SIG-M5 treated with dmso at 0.1 percent for 504 hours (cell line): Measurements from ENCODE around the gene CDC42BPB.

Source experiments
- DNase-seq: peaks from one replicate; lab custom pipeline; 2025; ENCODE audit not compliant: unreplicated experiment; lab: John Stamatoyannopoulos, UW

The CDC42BPB gene

DNA sequence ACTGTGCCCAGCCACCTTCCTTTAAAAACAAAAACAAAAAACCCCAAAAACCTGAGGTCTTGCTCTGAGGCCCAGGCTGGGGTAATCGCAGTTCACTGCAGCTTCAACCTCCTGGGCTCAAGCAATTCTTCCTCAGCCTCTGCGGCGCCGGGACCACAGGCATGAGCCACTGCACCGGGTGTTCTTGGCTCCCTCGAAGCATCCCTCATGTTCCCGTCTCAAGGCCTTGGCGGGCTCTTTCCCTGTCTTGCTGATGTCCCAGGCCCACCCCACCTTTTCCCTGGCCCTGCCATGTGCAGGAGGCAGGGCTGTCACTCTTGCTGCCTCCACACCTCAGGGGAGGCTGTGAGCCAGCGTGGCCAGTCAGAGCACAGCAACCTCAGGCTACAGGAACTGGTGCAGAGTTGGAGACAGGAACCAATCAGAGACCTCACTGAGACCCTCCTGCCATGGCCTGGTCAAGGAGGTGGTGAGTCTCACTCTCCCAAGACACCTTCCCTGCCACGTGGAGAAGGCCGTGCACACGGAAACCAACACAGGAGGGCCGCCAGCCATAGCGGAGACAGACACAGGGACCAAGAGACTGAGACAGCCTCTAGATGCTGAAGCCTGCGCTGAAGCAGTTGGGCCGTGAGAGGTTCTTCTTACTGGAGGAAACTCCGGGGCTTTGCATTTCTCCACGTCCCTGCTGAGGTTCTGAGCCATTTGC is 140.8 kb downstream of the CDC42BPB start:
- no peak for DNase-seq

DNA sequence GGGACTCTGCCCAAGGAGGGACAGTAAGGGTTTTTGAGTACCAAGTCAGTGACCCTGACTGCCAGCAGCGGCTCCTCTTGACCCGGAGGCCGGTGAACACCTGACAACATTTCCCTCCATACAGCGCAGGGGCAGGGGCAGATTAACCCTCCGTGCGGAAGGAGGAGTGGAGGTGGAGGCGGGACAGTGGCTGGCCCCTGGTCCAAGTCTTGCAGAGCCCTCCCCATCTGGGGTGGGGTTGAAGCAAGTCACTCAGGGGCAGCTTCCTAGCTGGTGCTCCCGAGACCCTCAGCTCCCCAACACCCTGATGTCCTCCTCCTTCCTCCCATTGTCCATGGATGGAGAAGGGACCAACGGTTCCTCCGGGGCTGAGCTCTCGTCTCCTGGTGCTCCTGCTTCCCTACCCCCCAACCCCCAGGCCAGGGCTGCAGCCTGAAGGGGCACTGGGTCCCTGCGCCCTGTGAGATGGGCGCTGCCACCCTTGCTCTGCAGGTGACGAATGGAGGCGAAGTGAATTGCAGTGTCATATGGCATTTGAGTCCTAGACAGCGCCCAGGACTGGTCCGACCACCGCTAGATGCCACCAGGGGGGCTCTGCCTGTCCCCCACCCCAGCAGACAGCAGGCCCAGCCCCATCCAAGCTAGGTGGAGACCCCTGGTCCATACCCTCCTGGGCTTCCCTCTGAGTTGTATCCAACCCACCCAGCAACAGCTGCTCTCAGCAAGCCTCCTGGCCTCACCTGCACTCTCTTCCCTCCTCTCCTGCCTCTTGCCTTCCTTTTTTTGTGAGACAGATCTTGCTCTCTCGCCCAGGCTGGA is 141.8 kb downstream of the CDC42BPB start:
- DNase-seq, result no peak

DNA sequence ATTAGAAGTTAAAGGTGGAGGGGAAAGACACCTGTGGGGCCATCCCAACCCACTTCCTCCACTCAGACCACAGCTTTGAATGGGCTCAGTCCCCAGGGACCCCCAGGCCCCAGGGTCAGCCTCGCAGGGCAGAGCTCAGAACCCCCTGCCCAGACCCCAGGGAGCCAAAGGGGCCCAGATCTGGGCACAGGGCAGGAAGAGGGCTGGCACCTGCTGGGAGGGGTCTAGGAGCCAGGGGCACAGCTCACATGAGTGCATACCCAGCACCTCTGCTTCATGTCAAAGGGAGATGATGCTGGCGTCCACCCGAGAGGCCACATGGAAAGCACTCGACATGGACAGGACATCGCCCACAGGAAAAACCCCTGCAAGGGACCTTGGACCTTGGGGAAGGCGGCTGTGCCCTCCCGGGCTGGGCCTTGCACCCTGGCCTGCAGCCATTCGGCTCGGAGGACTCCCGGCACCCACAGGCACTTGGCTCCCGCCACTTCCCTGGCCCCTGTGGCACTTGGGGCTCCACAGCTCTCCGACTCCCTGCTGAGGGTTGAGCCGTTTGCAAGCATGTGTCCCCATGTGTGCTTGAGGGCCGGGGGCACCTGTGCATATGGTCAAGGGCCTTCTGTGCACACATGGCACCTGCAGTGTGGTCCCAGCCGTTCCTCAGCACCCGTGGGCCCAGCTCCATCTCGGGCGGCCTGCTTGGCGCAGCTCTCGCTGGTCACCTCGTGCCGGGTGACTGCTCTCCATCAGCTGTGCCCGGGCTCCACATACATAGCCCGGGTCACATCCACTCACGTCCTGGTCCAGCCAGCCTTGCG is 142.7 kb downstream of the CDC42BPB start:
- no peak for DNase-seq

DNA sequence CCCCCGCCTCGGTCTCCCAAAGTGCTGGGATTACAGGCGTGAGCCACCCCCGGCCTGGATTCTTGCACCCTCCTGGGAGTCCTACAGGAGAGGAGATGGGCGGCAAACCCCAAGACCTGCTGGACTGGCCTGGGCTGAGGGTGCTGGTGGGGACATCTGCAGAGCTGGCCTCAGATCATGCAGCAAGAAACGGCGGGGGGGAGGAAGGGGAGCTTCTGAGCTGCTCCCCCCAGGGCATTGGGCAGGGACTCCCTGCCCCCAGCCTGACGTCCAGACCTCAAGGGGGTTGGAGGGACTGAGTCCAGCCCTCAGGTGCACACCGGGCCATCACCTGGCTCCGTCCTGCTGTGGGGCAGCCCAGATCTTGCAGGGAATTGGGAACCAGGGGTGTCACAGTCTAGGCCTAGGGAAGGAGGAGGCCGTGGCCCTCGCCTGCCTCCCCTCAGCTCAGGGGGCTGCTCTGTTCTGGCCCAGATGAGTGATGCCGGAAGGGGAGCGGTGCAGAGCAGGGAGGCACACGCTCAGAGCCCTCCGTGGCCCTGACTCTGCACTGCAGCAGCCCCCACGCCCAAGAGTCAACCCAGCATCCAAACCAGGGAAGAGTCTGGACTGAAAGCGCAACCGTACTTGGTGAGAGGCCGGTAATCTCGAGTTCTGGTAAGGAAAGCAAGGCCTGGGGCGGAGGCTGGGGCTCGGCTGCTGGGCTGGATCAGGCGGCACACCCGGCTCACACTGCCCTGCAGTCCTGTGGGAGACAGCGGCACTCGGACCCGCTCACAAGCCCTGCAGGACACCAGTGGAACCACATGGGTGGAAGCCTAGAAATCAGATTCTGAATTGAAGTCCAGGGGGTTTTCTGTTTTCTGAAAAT is 143.8 kb downstream of the CDC42BPB start:
- no peak for DNase-seq

DNA sequence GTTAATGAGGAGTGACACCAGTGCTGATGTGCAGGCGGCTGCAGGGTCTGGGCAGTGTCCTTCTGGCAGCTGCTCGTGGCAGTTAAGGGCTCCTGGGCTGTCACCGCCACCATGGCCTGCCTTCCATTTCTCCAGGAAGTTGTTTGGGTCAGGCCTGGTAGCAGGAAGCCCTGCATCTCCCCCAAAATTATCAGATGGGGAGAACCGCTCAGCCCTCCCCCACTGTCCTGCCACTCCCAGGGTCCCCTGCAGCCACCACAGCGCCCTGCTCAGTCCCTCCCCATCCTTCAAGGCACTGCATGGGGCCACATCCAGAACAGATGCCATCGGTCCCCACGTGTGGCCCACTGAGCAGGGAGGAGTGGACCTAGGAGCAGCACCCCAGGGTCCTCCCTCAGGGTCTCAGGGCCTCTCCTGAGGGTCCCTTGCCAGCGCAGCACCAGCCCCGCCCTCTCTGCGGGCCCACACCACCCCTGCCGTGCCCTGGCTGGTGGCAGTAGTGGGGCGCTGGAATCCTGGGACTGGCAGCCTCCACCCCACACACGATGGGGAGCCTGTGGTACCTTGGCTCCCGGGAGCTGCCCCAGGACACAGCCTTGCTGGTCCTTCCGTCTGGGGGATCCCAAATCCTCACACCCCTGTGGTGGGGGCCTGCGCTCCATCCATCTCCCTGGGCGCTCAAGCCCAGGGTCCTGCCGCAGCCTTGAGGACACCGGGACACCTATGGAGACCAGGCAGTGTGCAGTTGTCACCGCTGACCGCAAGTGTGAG is 145.2 kb downstream of the CDC42BPB start:
- DNase-seq, result no peak

- DNase-seq, result no peak
These were observed 145.8 kb downstream of the CDC42BPB start for GRCh38 chr14:102911541-102911951.

DNA sequence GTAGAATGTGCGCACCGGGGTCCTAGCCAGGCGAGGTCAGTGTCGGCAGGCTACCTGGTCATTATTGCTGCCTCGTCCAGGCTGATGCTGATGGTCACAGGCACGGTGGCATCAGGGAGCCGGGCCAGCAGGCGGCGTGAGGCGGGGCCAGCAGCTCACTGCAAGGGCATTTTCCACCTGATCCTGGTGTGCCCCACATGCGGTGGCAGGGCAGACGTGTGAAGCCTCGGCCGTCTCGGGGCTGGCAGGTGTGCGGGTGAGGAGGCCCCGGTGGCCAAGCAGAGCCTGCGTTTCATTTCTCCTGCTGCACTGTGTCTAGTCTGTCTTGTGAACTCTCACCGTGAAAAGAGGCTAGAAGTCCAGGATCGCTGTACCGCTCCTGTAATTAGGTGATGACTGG is 146.9 kb downstream of the CDC42BPB start:
- no peak for DNase-seq

DNA sequence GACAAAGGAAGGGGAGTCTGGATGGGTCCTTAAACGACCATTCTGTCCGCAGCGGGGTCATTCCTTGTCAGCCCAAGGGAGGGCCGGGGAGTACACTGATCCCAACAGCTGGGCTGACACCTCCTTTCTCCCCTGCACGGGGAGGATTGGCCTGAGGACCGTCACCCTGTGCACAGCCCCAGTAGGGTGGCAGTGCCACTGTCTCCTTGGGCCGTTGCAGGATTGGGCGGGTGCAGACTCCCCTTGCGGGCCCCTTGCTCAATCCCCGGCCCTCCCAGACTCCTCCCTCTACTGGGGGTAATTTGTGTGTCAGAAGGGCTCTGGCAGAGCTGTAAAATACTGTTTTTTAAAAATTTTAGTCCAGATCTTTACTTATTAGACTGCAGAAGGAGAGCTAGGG is 147.4 kb downstream of the CDC42BPB start:
- no peak for DNase-seq

- DNase-seq, result no peak
These were observed 147.9 kb downstream of the CDC42BPB start for GRCh38 chr14:102909462-102909861.

GRCh38 chr14:102908766-102909455 is 148.4 kb downstream of the CDC42BPB start:
- no peak for DNase-seq

DNA sequence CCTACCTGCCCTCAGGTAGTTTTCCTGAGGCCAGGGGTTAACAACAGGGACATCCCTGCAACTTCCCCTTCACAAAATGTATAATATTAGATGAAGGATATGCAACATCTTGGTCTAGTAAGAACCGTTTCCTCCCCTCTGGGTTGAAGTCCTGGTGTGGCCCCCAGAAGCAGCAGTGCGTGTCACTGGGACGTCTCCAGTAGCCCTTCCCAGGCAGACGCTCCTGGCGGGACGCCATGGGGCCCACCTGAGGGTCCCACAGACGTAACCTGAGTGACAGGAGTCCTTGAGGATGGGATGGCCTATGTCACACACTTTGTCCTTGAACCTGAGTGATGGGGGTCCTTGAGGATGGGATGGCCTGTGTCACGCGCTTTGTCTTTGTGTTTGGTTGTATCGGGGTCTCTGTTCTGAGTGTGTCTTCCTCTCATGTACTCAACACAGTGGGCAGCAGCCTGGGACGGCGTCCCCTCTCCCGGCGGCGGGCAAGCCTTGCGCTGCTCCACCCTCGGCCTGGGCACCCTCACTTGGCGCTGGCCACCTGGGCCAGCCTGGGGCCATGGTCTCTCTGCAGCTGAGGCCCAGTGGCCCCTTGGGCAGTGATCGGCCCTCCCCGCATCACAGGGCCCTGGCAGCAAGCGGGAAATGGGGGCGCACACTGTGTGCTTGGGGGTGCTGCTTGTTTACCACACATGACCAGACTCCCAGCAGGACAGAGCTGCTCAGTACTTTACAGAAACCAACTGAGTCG is 149.2 kb downstream of the CDC42BPB start:
- DNase-seq, result no peak

DNA sequence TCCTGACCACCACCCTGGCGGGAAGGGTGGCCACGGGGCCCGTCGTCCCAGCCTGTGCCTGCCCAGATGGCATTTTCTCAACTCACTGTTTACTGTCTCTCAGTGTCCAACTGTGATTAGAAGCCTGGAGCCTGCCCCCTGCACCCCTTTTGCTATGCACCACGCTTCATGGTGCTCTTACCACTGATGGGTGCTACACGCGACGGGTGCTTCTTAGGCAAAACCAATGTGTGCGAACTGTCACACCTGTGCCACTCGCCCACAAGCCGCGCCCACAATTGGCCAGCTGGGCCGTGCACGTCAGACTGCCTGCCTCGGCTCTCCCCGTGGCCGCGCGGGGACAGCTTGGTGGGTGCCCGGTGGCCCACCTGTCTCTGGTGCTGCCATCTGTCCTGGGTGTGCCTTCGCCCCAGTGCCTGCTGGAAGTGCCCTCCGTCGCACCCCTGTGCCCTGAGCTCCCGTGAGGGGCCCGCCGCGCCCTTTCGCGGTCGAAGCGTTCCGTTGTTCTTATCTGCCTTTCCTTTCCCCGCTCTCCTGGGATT is 150.0 kb downstream of the CDC42BPB start:
- no peak for DNase-seq

- no peak for DNase-seq
These were observed 150.6 kb downstream of the CDC42BPB start for GRCh38 chr14:102906616-102907302.

- DNase-seq, result no peak
These were observed 151.9 kb downstream of the CDC42BPB start for GRCh38 chr14:102905116-102906108.

GRCh38 chr14:102903889-102904512 is 153.3 kb downstream of the CDC42BPB start:
- no peak for DNase-seq

GRCh38 chr14:102903248-102903888 is 154.0 kb downstream of the CDC42BPB start:
- DNase-seq, result no peak
